ENCODE results near the gene ARMC10. TPM values are rescaled to one million over a fixed set of nuclear protein-coding genes. Genes with fewer than 3 reads are reported as not detected.
"Not testable (repeated sequence)": the region's sequence is repeated elsewhere in the genome, so short reads cannot be mapped to it uniquely, and the experiment has no call there.

The ARMC10 gene
- total RNA-seq, 1 donor from 2014 or later: 43.7 TPM

DNA sequence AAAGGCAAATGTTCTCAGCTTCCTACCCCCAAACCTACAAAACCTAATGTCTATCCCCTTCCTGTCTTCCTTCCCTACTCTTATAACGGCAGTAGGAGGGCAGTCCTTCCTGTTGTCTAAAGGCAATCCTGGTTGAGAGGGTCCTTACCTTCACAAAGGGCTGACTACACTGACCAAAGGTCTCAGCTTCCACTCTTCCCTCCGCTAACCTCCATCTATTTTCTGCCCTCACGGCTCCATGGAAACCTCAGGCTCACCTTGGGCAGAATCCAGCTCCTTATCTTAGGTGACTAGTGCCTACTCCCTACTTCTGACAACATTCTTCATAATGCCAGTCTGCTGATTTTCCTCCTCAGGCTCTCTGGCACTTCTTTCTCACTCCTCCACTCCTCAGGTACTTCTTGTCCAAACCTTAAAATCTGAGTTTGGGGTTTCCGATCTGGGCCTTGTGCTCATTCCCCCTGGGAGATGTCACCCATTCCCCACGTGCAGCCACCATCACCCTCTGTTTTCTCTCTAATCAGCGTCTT is 886 bp upstream of the ARMC10 start:
- Mint-ChIP-seq H3K4me1 (ENCODE audit: low read depth) (peaks cover 15% of the 10 kb centered on the region), H3K36me3 (ENCODE audit: insufficient read depth) (peaks cover 10% of the 10 kb centered on the region), H3K27me3 (no peaks in the 10 kb centered on the region), H3K4me3 (ENCODE audit: low read depth) (peak overlapping the region; percentile 86), H3K27ac (peak overlapping the region; percentile 97), H3K9me3 (ENCODE audit: low read depth) (no peaks in the 10 kb centered on the region)
- TF ChIP-seq, protein P1, sequence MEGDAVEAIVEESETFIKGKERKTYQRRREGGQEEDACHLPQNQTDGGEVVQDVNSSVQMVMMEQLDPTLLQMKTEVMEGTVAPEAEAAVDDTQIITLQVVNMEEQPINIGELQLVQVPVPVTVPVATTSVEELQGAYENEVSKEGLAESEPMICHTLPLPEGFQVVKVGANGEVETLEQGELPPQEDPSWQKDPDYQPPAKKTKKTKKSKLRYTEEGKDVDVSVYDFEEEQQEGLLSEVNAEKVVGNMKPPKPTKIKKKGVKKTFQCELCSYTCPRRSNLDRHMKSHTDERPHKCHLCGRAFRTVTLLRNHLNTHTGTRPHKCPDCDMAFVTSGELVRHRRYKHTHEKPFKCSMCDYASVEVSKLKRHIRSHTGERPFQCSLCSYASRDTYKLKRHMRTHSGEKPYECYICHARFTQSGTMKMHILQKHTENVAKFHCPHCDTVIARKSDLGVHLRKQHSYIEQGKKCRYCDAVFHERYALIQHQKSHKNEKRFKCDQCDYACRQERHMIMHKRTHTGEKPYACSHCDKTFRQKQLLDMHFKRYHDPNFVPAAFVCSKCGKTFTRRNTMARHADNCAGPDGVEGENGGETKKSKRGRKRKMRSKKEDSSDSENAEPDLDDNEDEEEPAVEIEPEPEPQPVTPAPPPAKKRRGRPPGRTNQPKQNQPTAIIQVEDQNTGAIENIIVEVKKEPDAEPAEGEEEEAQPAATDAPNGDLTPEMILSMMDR (IDR thresholded peaks at IDR 0.05; ENCODE audit: unreplicated experiment): no peak
- DNase-seq (ENCODE audit: low spot score, unreplicated experiment): no peak

DNA sequence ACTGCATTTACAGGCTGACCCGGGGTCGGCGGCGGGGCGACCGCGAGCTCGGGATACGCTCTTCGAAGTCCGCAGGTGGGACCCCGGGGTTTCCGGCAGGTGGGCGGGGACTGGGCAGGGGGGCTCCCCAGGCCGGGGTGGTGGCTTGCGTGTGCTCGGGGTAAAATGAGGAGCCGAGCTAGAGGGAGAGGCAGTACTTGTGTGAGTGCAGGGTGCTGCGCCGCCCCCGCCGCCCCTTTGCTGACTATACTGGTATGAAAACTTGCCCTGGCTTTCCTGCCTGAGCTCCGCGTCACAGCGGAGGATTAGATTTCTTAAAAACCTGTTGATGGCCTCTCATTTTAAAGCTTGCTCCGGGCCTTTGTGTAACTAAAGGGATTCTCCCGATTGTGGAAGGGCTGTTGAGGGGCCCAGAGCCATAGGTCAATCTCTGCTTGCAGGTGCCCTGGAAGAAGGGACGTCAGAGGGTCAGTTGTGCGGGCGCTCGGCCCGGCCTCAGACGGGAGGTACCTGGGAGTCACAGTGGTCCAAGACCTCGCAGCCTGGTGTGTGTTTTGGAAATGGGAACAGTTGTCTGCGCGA is 488 bp downstream of the ARMC10 start:
- Mint-ChIP-seq H3K4me3 (ENCODE audit: low read depth) (peak overlapping the region; percentile 97), H3K4me1 (ENCODE audit: low read depth) (peaks cover 15% of the 10 kb centered on the region), H3K27ac (peak overlapping the region; percentile 98), H3K27me3 (no peaks in the 10 kb centered on the region), H3K9me3 (ENCODE audit: low read depth) (no peaks in the 10 kb centered on the region), H3K36me3 (ENCODE audit: insufficient read depth) (peaks cover 9% of the 10 kb centered on the region)
- DNase-seq (ENCODE audit: low spot score, unreplicated experiment): peak; percentile 67
- TF ChIP-seq, protein P1 (IDR thresholded peaks at IDR 0.05; ENCODE audit: unreplicated experiment): no peak

DNA sequence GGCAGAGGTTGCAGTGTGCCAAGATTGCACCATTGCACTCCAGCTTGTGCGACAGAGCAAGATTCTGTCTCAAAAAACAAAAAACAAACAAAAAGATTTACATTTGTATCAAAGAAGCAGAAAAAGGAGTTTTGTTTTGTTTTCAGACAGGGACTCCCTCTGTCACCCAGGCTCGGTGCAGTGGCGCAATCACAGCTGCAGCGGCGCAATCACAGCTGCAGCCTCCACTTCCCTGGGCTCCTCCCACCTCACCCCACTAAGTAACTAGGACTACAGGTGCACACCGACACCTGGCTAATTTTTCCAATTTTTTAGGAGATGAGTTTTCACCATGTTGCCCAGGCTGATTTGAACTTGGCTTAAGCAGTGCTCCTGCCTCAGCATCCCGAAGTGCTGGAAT is 1.8 kb downstream of the ARMC10 start:
- no peaks in the 10 kb centered on the region for H3K9me3 Mint-ChIP-seq (ENCODE audit: low read depth)
- no peaks in the 10 kb centered on the region for H3K27me3 Mint-ChIP-seq
- DNase-seq (ENCODE audit: low spot score, unreplicated experiment): no peak
- H3K4me1 Mint-ChIP-seq (ENCODE audit: low read depth): peaks cover 15% of the 10 kb centered on the region
- H3K36me3 Mint-ChIP-seq (ENCODE audit: insufficient read depth): peaks cover 7% of the 10 kb centered on the region
- TF ChIP-seq, protein P1 (IDR thresholded peaks at IDR 0.05; ENCODE audit: unreplicated experiment): no peak
- H3K27ac Mint-ChIP-seq: no peak overlapping the region
- H3K4me3 Mint-ChIP-seq (ENCODE audit: low read depth): no peak overlapping the region

DNA sequence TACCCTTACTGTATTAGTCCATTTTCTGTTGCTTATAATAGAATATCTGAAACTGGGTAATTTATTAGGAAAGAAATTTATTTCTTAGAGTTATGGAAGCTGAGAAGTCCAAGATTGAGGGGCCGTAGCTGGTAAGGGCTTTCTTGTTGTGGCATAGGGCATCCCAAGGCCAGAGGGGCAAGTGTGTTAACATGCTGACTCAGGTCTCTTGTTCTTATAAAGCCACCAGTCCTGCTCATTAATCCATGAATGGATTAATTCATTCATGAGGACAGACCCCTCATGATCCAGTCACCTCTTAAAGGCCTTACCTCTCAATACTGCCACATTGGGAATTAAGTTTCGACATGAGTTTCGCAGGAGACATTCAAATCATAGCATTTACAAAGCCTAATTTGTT is 2.4 kb downstream of the ARMC10 start:
- no peak for DNase-seq (ENCODE audit: low spot score, unreplicated experiment)
- peaks cover 7% of the 10 kb centered on the region for H3K36me3 Mint-ChIP-seq (ENCODE audit: insufficient read depth)
- no peaks in the 10 kb centered on the region for H3K9me3 Mint-ChIP-seq (ENCODE audit: low read depth)
- H3K27me3 Mint-ChIP-seq: no peaks in the 10 kb centered on the region
- H3K4me1 Mint-ChIP-seq (ENCODE audit: low read depth): peaks cover 15% of the 10 kb centered on the region
- H3K27ac Mint-ChIP-seq: no peak overlapping the region
- TF ChIP-seq, protein P1 (IDR thresholded peaks at IDR 0.05; ENCODE audit: unreplicated experiment): no peak
- no peak overlapping the region for H3K4me3 Mint-ChIP-seq (ENCODE audit: low read depth)

DNA sequence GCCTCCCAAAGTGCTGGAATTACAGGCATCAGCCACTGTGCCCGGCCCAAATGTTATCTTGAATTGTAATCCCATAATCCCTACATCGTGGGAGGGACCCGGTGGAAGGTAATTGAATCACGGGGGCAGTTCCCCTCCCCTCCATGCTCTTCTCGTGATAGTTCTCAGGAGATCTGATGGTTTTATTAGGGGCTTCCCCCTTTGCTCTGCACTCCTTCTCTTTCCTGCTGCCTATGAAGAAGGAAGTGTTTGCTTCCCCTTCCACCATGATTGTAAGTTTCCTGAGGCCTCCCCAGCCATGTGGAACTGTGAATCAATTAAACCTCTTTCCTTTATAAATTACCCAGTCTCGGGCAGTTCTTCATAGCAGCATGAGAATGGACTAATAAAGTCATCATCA is 3.3 kb downstream of the ARMC10 start:
- H3K9me3 Mint-ChIP-seq (ENCODE audit: low read depth); H3K36me3 Mint-ChIP-seq (ENCODE audit: insufficient read depth); H3K4me3 Mint-ChIP-seq (ENCODE audit: low read depth); H3K27me3 Mint-ChIP-seq; DNase-seq (ENCODE audit: low spot score, unreplicated experiment): not testable (repeated sequence)
- peak overlapping the region; percentile 37 for H3K27ac Mint-ChIP-seq
- H3K4me1 Mint-ChIP-seq (ENCODE audit: low read depth): peaks cover 15% of the 10 kb centered on the region

DNA sequence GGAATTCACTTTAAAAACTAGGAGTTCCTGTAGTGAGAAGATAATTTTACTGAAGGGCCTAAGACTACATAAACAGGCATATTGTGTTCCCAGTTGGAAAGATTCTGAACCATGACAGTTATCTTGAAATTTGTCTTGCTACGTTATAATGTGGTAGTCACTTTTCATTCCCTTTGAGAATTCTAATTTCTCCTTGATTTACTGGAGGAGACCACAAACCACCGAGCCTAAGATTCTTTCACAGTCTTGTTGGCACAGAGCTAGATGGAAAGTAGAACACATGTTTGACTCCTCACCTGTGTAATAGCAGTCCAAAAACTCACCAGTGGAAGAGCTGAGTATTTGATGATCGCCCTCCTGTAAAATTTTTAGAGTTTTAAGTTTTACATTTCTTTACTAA is 4.9 kb downstream of the ARMC10 start:
- TF ChIP-seq, protein P1 (IDR thresholded peaks at IDR 0.05; ENCODE audit: unreplicated experiment): no peak
- H3K27me3 Mint-ChIP-seq: no peaks in the 10 kb centered on the region
- H3K4me3 Mint-ChIP-seq (ENCODE audit: low read depth): no peak overlapping the region
- DNase-seq (ENCODE audit: low spot score, unreplicated experiment): no peak
- peaks cover 7% of the 10 kb centered on the region for H3K36me3 Mint-ChIP-seq (ENCODE audit: insufficient read depth)
- no peaks in the 10 kb centered on the region for H3K9me3 Mint-ChIP-seq (ENCODE audit: low read depth)
- H3K27ac Mint-ChIP-seq: no peak overlapping the region
- H3K4me1 Mint-ChIP-seq (ENCODE audit: low read depth): peaks cover 6% of the 10 kb centered on the region
